ENCODE data around the gene DOK3.

DNA sequence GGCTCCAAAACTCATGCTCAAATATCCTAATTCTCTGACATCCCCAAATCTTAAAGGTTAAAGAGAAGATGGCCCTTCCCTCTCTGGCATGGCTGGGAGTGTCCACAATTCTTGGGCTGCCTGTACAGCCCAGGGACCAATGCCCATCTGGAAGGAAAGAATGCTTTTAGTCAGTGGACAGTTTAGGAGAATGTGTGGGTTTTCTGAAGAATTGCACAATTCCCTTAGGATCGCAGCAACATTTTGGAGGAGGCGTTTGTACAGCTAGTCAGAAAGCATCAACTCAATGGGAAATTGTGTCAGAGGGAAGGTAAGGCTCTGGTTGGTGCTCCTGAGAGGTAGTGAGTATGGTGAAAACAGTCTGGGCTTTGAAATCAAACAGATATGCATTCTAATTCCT is 29.8 kb upstream of the DOK3 start:
- no peak for TF ChIP-seq CTCF (IDR thresholded peaks at IDR 0.05; ENCODE audit: extremely low read depth in 1 of 2, insufficient read depth in 1 of 2, low read depth in 1 of 2, low read length in 2 of 2)
- TF ChIP-seq POLR2AphosphoS5 (IDR thresholded peaks at IDR 0.05; ENCODE audit: insufficient read depth, low read depth, low read length), result no peak
- TF ChIP-seq POLR2A (IDR thresholded peaks at IDR 0.05; ENCODE audit: low read depth, low read length), result no peak
- no peak for TF ChIP-seq MYC (IDR thresholded peaks at IDR 0.05; ENCODE audit: low read depth, low read length)
